ENCODE measurements around the gene HK2. TPM values are rescaled to one million over a fixed set of nuclear protein-coding genes. Genes with fewer than 3 reads are reported as not detected.
"Not testable (repeated sequence)": the region's sequence is repeated elsewhere in the genome, so short reads cannot be mapped to it uniquely, and the experiment has no call there.

HK2 gene
- total RNA-seq, 1 donor from 2014 or later: 3.8 TPM

DNA sequence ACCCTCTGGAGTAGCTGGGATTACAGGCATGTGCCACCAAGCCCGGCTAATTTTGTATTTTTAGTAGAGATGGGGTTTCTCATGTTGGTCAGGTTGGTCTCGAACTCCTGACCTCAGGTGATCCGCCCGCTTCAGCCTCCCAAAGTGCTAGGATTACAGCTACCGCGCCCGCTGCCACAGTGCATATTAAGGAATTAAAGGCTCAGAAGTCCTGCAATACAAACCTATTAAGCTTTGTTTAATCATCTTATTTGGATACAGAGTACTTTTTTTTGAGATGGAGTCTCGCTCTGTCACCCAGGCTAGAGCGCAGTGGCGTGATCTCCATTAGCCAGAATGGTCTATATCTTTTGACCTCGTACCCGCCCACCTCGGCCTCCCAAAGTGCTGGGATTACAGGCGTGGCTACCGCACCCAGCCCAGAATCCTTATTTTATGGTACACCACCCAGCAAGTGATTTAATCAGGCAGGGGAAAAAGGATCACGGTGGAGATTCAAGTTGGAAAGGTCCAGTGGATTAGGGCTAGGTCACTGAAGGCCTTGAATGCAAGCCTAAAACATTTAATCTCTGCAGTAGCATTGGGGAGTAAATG, 21.3 kb downstream of the HK2 start:
- ATAC-seq; DNase-seq; intact Hi-C loops (cut with micrococcal nuclease): not testable (repeated sequence)

DNA sequence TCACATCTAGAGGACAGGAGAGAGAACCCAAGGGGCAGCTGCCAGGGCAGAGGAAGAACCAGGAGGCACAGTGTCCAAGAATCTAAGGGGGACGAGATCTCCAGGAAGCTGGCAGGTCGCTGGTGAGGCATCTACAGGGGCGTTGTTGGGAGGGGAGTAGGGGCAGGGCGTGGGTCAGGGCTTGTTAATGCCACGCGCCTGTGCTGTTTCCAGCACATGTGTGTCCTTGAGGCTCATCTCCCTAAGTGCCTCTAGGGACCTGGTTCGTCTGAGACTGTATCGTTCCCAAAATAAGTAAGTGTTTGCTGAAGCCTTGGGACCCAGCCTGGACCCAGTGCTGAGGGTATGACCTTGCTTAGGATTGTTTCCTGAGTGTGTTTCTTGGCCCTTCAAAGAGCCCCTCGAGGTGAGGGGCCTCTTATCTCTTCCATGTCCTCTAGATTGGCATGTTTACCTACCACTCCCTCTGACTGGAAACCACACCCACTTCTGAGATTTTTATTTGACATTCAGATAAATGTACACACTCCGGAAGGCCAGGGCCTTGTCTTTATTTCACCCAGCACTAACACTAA, 22.2 kb downstream of the HK2 start:
- intact Hi-C loops (cut with micrococcal nuclease): no loop called here
- no peak for DNase-seq
- peak; percentile 54 for ATAC-seq

DNA sequence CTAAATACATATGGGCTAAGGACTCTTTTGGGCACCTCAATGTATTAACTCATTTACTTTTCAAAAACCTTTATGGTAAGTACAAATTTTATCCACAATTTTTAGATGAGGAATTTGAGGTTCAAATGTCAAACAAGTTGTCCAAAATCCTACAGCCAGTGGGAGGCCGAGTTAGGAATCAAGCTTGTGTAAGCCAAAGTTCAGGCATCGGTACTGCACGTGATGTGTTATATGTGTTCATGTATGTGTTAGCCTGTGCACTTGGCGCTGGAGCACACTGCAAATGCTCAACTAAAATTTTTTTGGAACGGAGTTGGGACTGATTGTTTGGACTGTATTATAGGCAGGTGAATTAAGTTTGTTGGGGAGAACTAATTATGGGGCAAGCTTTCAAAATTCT, 22.7 kb downstream of the HK2 start:
- DNase-seq: no peak
- ATAC-seq: no peak
- intact Hi-C loops (cut with micrococcal nuclease): no loop called here

DNA sequence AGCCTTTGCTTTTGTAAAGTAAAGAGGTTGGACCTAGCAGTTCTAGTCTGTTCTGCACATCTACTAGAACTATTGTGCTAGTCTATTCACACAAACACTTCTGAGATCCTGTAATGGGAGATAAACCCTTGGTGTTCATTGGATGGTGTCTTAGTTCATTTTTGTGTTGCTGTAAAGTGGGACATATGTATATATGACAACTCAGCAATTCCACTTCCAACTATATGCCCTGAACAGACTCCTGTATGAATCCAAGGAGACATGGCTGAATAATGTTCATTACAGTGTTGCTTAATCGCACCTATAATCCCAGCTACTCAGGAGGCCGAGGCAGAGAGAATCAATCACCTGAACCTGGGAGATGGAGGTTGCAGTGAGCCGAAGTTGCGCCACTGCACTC, 23.3 kb downstream of the HK2 start:
- ATAC-seq: no peak
- DNase-seq: no peak

DNA sequence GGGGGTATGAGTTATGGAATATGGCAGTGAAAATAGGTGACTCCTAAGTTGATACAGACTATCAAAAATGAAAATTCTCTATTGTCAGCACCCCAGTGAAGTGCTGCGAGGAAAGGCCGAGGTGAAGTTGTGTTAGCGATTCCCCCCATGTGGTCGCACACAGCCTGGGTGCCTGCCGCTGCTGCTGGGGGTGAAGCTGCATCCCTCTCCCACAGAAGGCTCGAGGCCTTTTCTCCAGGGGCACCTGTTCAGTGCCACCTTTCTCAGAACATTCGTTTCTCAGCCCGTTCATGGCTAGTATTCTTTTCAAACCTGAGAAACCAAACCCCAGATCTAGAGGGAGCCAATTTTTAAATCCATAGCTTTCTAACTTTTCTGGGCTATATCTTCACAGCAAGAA, 23.8 kb downstream of the HK2 start:
- no peak for ATAC-seq
- intact Hi-C loops (cut with micrococcal nuclease): no loop called here
- no peak for DNase-seq

More for the DNA sequence above, 23.3 kb downstream of the HK2 start:
- intact Hi-C loops (cut with micrococcal nuclease): no loop called here

DNA sequence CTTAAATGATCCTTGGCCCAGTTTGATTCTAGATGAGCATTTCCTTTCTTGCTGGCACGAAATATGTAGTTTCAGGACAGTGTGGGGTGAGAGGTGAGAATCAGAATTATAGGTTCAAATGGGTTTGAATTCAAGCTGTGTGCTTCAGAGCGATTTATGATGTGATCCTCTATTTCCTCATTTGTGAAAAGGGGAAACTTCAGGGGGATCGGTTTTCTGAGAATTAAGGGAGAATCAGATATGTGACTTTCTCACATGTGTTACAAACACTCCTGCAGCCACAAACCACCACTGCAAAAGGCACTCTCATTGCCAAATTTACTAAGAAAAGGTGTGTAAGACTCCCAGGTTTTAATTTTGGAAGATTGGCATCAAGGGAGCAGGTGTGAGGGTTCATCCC, 24.4 kb downstream of the HK2 start:
- no peak for ATAC-seq
- no peak for DNase-seq
- intact Hi-C loops (cut with micrococcal nuclease): no loop called here

DNA sequence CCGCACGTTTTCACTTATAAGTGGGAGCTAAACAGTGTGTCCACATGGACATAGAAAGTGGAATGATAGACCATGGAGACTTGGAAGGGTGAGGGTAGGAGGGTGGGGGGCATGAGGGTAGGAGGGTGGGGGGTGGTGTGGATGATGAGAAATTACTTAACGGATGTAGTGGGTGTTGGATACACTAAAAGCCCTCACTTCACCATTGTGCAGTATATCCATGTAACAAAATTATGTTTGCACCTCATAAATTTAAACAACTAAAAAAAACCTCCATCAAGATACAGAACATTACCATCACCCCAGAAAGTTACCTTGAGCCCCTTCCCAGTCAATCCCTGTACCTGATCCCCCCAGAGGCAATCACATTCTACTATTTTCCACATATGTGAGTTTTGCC, 26.2 kb downstream of the HK2 start:
- DNase-seq (no peak), ATAC-seq (no peak)
- intact Hi-C loops (cut with micrococcal nuclease): no loop called here

DNA sequence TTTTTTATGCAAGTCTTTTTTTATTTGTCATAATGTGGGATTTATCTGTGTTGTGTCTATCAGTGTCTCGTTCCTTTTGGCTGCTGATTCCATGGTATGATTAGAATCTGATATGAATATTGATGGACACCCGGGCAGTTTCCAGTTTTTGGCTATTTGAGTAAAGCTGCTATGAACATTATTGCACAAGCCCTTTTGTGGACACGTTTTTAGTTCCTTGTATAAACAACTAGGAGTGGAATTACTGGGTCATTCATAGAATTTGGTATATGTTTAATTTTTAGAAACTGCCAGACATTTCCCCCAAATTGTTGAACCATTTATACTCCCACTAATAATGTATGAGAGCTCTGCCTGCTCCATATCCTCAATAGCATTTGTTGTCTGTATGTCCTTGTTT, 26.6 kb downstream of the HK2 start:
- ATAC-seq (no peak), DNase-seq (no peak)
- intact Hi-C loops (cut with micrococcal nuclease): no loop called here

DNA sequence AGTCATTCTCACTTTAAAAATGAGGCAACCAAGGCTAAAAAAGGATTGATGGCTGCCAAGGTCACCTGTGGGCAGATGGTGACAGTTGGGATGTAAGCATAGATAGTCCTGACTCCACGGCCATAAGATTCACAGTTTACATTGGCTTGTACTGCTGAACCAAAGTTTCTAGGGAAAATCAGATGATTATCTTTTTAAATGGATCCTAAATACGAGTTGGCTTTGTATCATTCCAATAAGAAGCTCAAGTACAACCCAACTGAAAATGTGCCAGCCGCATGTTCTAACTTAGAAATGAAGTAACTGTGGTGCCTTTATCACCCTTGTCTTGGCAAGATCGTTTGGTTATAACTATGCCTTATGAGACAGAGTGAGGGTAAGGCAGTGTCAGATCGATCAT, 27.6 kb downstream of the HK2 start:
- DNase-seq (no peak), ATAC-seq (no peak)
- intact Hi-C loops (cut with micrococcal nuclease): no loop called here

DNA sequence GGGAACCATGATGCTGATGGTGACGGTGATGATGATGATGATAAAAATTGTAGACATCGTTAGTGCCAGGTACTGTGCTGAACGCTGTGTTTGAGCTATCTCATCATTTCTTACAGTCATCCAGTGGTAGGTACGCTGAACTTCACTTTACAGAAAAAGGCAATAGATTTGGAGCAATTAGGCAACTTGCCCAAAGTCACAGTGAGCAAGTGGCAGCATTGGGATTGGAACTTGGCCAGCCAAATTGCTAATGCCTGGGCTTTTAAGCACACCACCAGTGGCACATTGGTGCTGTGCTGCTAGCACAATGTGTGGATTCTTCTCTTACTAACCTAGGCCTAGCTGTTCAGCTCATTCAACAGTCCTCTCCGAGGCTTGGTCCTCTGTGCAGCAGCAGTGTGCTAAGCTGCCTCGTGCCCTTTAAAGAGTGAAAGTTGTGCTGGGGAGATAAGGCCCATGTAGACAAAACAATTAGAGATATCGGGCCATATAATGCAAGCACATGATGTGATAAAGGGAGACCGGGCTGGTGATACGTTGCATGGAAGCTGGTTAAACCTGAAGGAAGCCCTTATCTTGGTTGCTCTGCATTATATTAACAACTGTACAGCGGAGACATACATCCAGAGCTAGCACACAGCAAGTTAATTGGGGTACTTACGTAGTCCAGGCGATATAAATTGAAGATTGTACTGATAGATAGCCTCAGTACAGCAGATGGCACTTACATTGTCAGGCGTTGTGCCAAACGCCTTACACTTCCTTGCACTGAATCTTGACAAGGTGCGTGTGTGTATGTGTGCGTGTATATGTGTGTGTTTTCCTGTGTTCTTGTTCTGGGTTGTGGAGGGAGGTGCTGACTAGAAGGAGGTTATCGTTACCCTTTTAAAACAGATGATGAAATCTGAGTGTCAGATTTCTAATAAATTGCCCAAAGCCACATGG, 28.4 kb downstream of the HK2 start:
- DNase-seq (no peak), ATAC-seq (peak; percentile 12)
- intact Hi-C loops (cut with micrococcal nuclease): no loop called here

DNA sequence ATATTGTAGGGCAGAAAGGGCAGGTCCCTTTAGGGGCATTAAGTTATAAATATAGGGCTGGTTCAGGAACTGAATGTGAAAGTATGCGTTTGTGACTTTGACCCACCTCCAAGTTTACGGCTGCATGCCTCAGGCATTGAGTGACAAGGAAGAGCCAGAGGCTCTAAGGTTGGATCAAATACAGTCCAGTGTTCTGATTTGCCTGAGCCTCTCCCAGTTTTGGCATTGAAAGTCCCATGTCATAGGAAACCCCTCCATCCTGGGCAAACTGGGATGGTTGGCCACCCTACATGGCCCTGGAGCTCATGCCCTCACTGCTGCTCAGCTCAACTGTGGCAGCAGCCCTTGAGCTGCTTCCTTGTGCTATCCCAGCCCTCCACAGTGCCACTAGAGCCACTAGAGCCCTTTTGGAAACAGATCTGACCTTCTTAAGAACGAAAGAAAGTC, 29.9 kb downstream of the HK2 start:
- intact Hi-C loops (cut with micrococcal nuclease): no loop called here
- DNase-seq (no peak), ATAC-seq (peak; percentile 42)

DNA sequence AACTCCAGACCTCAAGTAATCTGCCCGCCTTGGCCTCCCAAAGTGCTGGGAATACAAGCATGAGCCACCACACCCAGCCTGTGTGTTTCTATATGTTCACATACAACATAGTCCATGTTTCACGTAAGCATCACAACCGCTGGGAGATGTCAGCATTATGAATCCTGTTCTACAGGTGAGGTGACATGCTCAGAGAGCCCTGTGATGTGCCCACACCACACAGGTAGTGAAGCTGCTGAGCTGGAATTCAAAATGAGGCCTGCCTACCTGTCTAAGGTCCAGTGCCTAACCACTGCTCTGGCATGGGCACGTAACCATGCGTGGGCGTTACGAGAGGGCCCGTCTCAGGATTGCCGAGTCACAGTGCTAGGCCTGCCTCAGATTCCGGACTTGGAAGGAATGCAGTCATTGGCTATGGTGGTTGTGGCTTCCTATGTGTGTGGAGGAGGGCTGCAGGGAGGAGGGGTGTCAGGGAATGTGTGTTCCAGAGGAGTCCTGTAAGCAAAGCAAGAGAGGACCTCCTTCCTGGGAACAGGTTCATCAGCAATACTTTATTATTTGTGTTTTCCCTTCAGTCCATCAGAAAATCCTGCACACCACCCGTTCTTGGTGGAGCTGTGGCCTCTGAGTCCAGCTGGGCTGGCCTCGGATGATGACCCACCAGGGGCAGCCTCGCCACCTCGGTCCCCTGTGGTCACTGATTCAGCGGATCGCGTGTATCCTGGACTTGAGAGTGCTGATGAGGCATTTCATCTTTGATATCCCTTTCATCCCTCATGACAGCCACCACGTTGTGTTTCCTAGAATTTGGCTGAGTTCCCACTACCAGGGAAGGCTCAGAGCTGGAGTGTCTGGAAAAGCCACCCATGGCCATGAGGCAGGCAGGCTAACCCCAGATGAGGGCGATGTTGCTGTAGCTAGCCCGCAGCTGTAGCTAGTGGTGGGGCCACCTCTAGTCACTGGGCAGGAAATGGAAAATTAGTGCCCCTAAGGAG, 31.1 kb downstream of the HK2 start:
- intact Hi-C loops (cut with micrococcal nuclease): no loop called here
- DNase-seq (no peak), ATAC-seq (no peak)

DNA sequence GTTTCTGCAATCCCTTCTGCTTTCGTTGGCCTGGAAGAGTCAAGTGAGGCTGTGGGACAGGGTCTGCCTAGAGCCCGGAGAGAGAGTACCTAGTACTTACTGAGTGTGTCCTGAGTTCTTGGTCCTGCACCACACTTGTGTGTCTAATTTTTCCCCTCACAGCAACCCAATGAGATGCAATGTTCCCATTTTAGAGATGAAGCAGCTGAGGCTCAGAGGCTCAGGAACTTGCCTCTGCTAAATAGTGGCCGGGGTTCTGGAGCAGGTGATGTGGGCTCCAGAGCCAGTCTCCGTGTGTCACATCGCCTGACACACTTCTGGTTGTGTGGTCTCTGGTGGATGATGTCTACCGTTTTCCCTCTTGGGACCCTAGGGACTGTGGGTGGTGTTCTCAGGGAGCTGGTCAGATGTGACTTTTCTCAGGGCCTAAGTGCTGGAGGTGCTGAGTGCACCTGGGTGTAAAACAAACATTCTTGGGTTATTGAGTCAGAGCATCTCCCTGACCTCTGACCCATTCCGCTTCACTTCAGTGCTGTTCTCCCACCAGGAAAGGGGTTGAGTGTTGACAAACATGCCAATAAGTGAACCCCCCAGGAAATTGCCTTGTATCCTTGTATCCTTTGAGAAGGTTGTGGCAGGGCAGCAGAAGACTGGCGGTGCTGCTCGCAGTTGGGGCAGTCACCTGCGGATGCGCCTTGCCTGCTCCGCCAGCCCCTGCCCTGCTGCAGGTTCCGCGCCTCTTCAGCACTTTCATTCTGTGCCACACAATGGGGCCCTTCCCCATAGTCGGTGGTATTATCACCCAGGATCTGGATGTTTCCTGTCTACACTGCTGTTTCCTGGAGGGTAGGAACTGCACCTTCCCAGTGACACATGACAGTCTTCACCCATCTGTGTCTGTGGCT, 32.1 kb downstream of the HK2 start:
- ATAC-seq (no peak), DNase-seq (no peak)
- intact Hi-C loops (cut with micrococcal nuclease): no loop called here

DNA sequence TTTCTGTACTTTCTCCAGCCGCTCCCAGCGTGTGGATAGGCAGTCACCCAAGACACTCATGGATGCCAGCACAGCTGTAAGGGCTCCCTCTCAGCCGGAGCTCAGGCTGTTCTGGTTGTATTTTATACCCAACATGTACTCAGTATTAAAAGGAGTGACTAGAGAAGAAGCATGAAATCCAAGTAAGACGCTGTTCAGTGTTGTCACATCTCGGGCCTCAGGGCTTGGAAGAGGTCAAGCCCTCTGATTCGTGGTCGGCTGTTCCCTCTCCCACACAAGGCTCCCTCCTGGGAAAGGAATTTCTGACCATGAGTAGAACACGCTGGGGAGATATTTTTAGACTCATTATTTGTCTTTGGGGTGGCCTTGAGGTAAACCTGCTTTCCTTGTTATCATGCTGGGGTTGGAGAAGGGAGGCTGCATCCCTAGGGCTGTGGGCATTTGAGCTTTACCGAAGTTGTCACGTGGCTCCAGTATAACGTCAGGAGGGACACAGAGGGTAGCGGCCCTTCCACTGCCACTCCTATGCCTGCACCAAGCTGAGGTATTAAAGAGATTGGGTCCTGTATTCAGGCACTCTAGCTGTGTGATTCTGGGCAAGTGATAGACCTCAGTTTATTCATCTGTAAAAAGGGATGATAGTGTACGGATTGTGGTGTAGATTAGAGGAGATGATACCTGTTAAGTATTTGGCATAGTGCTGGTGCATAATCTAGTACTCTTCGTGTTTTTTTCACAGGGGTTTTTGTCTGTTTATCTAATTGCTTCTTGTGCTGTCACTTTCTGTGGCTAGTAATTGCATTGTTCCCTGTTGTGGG, 34.1 kb downstream of the HK2 start:
- DNase-seq (no peak), ATAC-seq (peak; percentile 71)
- intact Hi-C loops (cut with micrococcal nuclease): no loop called here

DNA sequence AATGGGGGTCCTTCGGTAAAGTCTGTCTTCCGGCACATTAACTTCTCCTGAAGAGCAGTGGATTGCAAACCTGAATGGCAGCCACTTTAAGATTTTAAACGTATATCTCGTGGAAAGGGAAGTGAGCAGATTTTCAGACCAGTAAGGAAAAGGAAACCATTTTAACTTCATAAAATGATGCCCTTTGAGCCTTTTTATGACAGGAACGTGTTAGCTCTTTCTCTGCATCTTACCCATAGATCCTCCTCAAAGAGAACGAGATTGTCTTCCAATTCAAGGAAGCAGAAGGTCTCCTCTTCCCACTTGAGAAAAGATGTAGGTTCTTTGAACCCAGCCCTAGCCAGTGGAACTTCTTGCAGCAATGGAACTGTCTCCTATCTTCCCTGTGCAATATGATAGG, 35.6 kb downstream of the HK2 start:
- intact Hi-C loops (cut with micrococcal nuclease): no loop called here
- ATAC-seq (no peak), DNase-seq (no peak)

DNA sequence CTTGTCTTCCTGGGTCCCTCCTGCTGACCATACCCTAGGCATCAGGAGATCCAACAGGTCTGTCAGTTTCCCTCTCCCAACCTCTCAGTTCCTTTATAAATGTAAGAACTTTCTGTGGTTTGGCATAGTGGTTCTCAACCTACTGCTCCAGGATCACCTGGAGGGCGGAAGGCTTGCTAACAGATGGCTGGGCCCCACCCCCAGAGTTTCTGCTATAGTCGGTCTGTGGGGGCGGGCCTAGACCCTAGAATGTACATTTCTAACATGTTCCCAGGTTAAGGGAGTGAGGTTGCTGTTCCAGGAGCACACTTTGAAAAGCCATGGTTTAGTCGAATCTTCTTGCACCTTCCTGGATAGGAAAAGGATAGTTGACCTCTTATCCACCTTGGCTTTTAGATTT, 37.0 kb downstream of the HK2 start:
- DNase-seq: no peak
- ATAC-seq: no peak
- intact Hi-C loops (cut with micrococcal nuclease): no loop called here

DNA sequence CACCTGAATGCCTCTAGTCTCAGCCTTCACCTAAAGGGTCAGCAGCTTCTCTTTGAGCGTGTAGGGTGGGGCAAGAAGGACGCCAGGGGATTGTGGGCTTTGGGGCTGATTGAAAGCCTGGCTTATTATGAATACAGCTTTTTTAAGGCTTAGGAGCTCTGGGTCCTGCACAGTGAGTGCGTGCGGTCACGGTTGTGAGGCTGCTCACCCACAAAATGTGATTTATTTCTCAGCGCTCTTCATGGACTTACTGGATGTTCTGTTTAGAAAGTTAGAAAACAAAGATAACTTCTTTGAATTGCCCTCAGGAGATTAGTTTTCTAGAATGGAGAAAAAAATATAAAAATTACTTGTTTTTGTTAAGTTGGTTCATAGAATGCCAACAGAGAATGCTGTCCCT, 37.5 kb downstream of the HK2 start:
- ATAC-seq: no peak

More for the DNA sequence above, 37.5 kb downstream of the HK2 start:
- intact Hi-C loops (cut with micrococcal nuclease): no loop called here
- no peak for DNase-seq
